GM12874 (cell line): ENCODE data around the gene TANGO6.

Experiments used
- TF ChIP-seq, protein P1 (sequence below): IDR thresholded peaks from 2 replicates; pipeline ENCODE4 v1.5.1; 2011; ENCODE audit warnings: low read depth, mild to moderate bottlenecking, control low read depth, low read length, moderate library complexity; ENCODE audit not compliant: insufficient read depth

Gene TANGO6

DNA sequence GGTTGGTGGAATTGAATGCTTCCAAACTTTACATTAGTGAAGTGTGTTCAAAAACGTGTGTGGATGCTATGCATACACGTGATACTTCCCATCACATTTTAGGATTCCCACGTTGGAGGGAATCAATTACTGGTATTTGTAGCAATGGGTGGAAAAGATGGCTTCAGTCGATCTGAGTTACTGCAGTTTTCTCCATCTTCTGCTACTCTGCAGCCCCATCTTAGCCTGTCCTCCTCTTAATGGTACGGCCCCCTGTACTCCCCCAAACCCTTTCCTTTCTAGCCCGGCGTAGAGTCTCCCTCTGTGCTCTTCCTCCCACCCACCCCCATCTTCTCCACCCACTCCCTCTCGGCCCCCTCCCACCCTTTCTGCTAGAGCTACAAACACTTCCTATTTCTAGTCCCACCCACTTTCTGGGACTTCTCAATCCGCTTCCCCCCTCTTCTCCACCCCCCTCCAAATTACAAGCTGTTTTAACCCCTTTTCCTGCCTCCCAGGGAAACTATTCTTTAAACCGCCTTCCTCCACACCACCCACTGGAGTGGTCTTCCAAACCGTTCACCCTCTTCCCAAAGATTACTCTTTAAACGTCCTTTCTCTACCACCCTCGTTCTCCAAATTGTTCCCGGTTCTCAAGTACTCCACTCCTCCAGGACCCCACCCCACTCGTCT is 288.0 kb downstream of the TANGO6 start:
- TF ChIP-seq, protein P1, sequence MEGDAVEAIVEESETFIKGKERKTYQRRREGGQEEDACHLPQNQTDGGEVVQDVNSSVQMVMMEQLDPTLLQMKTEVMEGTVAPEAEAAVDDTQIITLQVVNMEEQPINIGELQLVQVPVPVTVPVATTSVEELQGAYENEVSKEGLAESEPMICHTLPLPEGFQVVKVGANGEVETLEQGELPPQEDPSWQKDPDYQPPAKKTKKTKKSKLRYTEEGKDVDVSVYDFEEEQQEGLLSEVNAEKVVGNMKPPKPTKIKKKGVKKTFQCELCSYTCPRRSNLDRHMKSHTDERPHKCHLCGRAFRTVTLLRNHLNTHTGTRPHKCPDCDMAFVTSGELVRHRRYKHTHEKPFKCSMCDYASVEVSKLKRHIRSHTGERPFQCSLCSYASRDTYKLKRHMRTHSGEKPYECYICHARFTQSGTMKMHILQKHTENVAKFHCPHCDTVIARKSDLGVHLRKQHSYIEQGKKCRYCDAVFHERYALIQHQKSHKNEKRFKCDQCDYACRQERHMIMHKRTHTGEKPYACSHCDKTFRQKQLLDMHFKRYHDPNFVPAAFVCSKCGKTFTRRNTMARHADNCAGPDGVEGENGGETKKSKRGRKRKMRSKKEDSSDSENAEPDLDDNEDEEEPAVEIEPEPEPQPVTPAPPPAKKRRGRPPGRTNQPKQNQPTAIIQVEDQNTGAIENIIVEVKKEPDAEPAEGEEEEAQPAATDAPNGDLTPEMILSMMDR: no peak

DNA sequence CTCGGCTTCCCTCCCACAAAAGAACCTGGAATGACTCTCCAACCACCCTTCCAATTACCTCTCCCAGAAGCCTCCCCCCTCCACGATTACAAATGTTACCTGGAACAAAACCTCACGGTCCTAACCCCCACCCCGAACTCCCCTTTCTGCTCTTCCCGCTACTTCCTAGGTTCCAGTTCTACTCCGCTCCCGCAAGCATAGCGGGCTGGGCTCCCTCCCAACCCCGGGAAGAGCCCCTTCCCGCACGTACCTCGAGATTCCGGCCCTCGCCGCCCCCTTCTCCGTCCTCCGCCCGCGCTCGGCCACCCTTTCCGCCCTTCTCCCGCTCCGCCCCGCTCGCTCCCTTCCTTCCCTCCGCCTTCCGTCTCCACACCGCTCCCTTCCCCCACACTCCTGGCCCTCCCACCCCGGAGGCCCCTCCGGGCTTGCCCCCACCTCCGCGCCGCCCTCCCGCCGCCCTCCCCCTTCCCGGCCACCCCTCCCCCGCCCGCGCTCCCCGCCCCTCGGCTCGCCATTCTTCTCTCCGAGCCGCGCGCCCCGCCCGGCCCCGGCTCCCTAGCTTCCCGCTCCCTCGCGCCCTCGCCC is 288.6 kb downstream of the TANGO6 start:
- TF ChIP-seq, protein P1: no peak

DNA sequence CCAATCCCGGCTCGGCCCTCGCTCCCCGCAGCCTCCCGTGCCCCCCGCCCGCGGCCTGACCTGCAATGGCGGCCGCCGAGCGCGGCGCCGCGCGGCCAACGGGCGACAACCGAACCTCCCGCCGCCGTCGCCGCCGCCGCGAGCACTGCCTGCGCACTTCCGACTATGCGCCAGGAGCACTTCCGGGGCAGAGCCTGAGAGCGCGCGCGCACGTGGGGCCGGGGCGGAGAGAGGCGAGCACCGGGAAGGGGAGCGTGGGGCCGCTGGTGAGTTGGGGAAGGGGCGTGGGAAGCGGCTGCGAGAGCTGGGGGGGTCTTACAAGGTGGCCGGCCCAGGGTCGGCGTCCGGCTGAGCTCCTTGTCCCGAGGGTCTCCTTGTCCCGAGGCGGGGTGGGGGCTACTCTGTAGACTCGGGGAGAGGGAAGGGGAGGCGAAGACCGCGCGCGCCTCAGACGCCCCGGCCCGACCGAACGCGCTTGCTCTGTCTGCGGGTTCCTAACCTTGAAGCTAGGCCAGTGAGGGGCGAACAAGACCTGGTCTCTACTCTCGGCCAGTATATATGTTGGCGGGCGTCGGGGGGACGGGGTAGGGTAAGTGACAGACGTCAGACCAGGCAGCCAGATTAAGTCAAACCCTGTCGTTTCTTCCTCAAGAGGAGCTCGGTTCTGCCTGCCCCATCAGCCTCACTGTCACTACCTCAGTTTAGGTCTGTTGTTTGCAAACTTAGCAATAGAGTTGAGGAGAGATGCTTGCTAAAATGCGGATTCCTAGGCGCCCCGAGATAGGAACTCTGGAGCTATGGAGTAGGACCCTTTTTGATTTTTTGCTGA is 289.3 kb downstream of the TANGO6 start, which contains the start of the genes CHTF8 and UTP4:
TSS of gene CHTF8 (minus strand) at position 165 of the 829 bp plus-strand sequence. CDS start 11,130 bp downstream, outside the sequence.
TSS of gene UTP4 (plus strand) at position 226 of the 829 bp plus-strand sequence. CDS start 811 bp downstream, outside the sequence.
- TF ChIP-seq, protein P1: no peak

DNA sequence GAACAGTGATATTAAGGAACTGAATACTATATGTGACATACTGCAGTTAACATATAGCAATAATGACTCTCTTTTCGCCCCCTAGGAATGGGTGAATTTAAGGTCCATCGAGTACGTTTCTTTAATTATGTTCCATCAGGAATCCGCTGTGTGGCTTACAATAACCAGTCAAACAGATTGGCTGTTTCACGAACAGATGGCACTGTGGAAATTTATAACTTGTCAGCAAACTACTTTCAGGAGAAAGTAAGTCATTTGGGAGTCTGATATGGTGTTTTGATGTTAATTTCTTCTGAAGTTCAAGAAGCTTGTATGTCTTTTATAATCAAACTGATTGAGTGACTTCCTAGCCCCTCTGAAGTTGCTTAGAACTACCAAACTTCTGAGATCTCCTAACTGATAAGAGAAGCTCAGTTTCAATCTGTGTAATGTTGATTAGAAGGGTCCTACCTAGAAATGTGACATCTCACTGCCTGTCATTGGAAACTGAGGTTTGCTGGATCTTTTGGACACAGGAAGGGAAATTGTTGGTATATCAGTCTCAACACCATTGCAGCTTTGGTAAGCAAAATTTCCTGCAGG is 290.1 kb downstream of the TANGO6 start:
- TF ChIP-seq, protein P1: no peak
